Stimulated activated CD4-positive, alpha-beta T cell treated with anti-CD3 and anti-CD28 coated beads, TNF-alpha, amount 100 ng/mL, for 4 hours (primary cell): ENCODE measurements around the gene SMYD3.

ENCODE experiments used
- DNase-seq, 3 experiments: peaks; one replicate each; pipeline ENCODE4 v3.0.0-alpha.2; 2020; ENCODE audit warnings: low read depth in 3 of 3

The SMYD3 gene

DNA sequence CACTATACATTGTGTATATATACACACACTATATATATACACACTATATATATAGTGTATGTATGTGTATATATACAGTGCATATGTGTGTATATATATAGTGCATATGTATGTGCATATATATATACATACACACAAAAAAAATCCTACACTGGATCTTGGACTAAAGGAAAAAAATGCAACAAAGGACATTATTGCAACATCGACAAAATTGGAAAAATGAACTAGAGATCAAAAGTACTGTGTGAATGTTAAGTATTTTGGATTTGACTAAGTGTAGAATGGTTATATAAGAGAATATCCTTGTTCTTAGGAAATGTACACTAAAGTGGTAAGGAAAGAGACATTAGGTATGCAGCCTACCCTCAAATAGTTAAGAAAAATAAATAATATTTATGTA is 36.5 kb downstream of the SMYD3 start:
- DNase-seq = no peak

DNA sequence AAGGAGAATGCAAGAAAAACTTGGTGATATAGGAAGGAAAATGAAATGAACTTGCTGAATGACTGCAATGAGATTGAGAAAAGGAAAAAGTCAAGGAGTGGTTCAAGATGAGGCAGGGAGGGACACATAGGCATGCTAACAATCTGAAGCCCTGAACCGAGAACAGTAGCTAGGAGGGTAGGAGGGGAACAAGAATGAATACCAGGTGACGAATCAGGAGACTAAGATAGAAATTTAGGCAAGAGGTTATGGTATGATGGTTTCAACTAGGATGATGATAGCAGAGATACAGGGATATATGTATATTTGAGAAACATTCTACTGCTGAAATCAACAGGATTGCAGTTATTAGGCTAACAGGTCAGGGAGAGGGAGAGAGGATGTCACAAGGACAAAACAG is 44.1 kb downstream of the SMYD3 start:
- DNase-seq = no peak

DNA sequence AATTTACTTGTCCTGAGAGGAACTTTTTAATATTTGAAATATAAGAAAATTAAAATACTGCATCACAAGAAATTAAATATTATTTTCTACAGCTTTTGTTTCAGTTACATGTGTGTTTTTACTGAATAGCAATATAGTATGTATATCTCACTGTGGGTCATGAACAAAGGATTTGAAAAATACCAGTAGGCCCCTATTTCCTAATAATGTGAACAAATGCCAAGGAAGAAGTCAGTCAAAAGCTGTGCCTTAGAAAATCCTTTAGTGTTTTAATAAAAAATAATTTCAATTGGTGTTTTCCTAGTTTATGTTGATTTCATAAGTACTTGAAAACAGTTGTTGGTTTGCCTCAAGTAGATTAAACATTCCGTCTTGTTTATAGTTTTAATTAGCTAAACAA is 46.7 kb downstream of the SMYD3 start:
- DNase-seq = no peak

DNA sequence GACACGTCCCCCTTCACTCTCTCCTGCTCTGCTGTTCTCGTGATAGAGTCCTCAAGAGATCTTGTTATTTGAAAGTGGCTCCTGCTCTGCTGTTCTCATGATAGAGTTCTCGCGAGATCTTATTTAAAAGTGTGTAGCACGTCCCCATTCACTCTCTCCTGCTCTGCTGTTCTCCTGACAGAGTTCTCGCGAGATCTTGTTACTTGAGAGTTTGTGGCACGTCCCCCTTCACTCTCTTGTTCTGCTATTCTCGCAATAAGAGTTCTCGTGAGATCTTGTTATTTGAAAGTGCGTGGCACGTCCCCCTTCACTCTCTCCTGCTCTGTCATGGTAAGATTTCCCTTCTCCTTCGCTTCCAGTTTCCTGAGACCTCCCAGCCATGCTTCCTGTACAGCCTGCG is 47.9 kb downstream of the SMYD3 start:
- DNase-seq = no peak

DNA sequence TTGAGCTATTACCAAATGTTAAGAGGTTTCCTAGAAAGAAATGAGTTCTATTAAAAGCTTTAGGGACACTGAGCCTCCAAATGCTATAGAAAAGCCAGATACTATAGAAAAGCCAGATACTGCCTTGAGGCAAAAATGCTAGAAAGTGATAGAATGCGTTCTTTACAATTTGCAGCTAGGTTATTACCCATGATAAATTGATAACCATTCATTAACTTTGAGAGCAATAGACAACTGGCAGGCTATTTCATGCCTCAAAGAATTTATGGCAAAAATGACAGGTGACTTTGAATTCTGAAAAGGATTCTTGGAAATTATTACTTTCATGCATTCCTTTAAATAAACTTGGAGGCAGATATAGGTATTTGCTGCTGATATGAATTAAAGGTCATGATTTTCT is 51.6 kb downstream of the SMYD3 start:
- no peak for DNase-seq

DNA sequence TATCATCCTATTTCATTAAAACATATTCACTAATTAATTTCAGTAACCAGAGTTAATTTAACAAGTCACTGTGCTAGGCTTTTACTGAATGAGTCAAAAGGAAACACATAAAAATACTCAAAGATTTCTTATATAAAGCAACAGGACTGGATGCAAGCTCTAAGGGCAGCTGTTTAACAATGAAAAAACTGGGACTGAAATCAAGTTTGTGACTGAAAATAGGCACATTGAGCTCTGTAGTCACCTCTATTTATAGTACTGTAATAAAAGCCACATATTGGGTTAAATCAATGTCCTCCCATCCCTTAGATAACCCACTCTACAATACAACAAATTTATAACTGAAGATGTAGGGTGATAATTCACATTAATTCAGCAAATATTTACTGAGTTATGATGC is 52.4 kb downstream of the SMYD3 start:
- DNase-seq = no peak

DNA sequence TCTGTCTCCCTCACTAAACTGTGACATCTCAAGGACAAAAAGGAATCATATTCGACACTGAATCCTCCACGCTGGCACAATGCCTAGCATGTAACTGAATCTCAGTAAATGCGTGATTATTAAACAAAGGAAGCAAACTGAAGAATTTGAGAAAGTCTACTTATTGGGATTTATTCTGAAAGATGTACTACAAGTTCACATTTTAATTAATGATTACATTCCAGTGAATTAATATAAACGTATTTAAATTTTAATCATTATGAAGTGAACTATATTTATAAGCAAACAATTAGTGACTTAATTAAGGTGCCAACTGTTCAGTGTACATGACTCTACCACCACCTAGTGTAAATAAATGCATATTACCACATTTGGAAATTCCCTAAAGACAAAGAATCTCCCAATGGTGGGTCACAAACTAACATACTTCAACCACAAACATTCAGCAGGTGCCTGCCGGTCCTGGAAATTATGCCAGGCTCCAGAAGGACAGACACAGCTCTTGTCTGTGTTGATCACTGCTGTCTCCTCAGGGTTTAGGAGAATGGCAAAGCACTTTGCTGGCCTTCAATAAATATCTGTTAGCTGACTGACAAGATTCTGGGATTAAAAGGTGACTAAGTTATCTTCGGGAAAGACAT is 56.3 kb downstream of the SMYD3 start:
- DNase-seq = no peak

DNA sequence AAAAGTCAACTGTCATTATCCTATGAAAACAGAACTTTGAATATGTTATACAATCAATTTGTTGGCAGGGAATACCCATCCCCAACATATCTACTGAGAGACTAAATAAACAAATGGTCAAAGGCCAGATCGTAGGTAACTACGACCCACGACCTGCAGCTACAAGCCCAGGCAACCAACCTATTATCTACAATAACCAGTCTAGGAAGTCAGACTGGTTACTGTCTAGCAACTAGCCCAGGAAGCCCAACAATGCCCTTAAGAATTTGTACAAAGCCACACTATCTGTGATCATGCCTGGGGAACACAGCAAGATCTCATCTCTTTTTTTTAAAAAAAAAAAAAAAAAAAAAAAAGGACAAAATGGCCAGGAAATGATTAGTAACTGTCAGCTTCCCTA is 58.7 kb downstream of the SMYD3 start:
- no peak for DNase-seq

DNA sequence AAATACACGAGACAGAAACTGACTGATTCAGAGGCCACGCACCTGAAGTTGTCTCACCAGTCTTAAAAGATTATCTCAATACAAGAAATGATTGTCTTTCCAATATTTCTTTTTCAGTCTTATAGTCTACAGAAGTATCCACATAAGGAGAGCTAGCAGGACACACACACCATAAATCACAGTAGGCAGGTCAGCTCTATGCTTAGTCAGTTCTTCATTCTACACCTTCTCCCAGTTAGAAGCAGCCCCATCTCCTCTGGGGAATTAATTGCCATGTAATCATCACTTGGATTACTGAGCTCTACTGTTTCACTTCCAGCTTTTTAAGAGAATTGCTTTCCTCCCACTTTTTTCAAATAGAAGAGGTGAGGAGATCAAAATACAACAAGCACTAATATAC is 59.6 kb downstream of the SMYD3 start:
- DNase-seq = no peak

DNA sequence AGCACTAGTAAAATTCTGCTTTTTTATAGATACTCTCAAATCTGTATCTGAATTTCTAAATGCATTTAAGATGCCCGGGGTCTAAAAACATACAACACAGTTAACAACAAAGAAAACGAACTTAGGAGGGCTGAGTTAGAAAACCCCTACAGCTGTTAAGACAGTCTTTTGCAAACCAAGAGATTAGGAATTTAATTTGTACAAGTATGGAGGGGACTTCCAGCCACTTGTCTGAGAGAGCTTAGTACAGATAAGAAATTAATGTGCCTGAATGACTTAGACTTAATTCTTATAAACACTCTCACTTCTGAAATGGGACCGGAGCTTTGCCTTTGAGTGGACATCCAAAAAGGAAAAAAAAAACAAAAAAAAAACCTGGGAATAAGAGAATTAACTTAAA is 61.6 kb downstream of the SMYD3 start:
- no peak for DNase-seq

DNA sequence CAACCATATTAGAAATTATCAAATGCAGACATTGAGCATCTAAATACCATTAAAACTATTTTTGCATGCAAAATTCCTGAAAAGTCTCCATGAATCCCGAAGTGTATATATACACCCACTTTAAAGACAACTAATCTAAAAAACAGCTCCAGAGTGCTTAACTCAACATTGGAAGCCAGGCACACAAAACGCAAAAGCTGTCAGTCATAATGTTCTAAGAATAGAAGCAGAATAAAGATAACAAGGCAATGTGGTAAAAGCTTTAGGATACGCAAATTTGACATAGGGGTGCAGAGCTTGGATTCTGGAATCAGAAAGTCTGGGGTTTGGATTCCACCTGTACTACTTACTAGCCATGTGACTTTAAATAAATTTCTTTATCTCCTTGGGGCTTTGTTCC is 62.5 kb downstream of the SMYD3 start:
- no peak for DNase-seq

DNA sequence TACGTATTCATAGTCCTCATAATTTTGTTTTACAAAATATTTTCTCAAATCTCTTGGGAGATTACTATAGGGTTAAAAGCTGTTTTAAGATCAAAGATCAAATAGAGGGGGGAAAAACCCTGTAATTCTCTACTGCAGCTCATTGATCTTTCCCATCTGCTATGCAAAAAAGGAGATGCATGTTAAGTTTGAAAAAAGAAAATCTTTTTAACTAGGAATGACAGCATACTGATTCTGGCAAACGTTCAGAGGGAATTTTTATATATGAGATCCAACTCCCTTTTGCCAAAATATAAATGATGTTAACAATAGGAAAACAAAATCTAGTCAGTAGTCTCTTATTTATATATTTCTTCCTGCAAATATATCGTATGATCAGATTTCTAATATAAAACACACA is 69.1 kb downstream of the SMYD3 start:
- DNase-seq = no peak

DNA sequence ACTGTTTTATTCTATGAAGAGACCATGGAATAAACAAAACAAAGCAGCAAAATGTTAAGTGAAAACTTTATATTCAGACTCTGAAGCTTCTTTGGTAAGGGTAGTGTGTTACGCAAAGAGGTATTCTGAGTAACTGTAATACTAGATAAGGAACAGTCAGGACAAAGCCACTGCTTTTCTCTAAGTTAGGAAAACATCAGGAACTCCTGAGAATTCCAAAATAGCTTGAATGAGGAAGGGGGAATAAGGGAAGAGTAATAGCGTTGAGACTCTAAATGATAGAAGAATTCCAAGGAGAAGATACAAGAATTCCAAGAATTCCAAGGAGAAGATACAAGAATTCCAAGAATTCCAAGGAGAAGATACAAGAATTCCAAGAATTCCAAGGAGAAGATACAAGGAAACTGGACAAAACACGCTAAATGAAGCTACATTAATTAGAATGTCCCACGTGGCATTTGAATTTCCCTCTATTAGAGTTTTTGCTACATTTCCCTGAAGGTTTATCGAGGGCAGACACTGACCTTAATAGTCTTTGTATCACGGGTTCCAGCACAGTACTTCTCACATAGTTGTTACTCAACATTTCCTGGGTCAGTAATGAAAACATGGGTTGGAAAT is 71.5 kb downstream of the SMYD3 start:
- no peak for DNase-seq

DNA sequence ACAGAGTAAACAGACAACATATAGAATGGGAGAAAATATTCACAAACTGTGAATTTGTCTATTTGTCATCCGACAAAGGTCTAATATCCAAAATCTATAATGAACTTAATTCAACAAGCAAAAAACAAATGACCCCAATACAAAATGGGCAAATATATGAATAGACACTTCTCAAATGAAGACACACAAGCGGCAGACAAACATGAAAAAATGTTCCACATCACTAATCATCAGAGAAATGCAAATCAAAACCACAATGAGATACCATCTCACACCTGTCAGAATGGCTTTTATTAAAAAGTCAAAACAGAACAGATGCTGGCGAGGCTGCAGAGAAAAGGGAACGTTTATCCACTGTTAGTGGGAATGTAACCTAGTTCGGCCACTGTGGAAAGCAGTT is 72.7 kb downstream of the SMYD3 start:
- no peak for DNase-seq

DNA sequence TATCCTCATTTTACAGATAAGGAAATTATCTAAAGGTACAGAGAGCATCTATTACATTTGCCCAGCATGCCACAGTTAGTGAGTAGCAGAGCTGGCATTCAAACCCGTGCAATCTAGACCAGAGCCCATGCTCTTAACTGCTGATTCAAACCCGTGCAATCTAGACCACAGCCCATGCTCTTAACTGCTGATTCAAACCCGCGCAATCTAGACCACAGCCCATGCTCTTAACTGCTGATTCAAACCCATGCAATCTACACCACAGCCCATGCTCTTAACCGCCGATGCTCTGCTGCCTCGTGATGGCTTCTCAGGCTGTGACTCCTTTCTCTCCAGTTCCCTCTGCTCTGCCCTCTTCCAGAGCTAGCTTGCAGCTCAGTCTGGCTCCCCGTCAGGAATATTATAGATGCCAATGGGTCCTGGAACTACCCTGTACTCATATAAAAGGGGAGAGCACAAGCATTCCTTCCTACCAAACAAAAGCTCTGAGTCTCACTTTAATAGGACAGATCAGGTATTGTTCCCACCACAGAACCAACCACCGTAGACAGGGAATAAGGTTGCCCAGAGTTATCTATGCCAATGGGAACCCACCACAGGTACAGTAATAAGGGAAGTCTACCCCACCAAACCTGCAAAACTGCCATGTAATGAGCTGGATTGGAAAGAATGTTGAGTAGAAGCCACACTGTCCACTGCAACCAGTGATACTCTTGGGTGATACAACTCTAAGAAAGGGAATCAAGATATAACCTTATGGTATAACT is 78.4 kb downstream of the SMYD3 start:
- no peak for DNase-seq

DNA sequence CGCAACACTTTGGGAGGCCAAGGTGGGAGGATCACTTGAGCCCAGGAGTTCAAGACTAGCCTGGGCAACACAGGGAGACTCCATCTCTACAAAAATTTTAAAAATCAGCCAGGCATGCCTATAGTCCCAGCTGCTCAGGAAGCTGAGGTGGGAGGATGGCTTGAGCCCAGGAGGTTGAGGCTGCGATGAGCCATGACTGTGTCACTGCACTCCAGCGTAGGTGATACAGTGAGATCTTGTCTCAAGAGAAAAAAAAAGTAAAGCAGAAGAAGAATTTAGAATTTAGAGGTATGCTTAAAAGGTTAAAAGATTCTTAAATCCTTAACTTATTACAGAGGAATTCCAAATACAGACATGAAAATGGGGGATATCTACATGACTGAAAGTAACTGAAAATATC is 79.5 kb downstream of the SMYD3 start:
- DNase-seq = no peak

DNA sequence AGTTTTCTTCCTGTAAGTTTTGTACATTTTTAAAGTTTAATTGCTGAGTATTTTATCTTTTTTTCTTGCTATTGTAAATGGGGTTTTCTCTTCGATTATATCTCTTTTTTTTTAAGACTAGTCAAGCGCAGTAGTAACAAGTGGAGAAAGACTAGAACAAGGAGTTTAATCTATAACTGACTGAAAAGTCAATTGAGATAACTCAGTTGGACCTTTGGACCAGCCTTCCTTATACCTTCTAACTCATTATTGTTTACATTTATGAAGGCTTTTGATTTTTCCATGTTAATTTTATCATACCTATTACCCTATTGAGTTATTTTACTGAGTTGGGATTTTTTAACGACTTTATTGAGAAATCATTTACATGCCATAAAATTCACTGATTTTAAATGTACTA is 81.2 kb downstream of the SMYD3 start:
- DNase-seq = no peak

DNA sequence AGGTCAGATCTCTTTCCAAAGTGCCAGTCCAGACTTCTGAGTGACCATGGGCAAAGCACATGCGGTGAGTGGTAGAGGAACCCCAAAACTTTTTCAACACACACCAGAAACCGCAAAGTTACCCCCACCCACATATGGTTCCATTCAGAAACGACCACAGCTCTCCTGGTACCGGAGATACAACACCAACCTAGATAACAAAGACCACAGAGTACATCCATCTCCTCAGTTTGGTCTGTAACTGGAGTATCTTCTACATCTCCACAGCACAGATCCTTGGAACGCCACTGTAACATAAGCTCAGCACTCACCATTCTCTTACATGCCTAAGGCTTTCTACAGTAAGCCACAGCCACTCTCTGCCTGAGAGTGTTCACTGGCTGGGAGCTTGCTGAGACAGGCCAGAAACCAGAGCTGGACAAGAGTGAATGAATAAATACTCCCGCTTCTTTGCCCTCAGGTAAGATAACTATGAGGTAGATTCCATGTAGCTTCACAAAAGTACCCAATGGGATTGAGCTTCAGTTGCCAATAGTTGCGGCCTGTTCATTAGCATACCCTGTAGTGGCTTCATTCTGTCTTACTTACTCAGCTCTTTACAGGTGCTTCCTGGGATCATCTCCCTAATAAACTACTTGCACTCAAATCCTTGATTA is 81.8 kb downstream of the SMYD3 start:
- no peak for DNase-seq

DNA sequence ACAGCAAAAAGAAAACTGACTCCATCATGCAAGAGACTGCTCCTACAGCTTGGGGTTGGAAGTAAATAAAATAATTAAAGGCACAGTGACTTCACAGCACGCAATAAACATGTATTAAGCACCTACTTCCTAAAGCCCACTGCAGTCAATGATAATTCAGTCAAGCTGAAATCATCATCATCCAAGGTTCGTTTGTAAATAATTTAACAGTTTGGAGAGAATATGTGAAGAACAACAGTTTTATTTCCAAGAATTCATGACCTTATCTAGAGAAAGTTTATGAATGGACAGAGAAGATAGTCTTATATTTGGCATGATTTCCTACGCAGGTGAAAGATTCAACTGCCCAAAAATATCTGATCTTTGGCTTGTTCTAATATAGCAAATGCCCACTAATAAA is 86.8 kb downstream of the SMYD3 start:
- DNase-seq = no peak

DNA sequence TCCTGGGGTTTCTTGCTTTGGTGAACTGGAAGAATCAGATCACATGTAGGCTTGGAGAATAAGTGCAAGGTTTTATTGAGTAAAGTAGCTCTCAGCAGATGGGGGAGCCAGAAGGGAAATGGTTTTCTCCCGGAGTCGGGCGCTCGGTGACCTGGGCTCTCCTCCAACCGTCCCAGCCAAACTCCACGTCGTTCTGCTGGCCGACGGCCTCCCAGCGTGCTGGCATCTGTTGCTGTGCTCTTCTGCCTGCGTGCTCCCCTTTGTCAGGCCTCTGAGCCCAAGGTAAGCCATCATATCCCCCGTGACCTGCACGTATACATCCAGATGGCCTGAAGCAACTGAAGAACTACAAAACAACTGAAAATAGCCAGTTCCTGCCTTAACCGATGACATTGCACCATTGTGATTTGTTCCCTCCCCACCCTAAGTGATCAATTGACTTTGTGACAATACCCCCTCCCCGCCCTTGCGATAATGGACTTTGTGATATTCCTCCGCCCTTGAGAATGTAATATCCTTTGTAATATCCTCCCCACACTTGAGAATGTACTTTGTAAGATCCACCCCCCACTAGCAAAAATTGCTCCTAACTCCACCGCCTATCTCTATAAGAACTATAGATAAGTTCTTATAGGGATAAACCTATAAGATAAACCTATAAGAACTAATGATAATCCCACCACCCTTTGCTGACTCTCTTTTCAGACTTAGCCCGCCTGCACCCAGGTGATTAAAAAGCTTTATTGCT is 88.3 kb downstream of the SMYD3 start:
- DNase-seq = no peak

DNA sequence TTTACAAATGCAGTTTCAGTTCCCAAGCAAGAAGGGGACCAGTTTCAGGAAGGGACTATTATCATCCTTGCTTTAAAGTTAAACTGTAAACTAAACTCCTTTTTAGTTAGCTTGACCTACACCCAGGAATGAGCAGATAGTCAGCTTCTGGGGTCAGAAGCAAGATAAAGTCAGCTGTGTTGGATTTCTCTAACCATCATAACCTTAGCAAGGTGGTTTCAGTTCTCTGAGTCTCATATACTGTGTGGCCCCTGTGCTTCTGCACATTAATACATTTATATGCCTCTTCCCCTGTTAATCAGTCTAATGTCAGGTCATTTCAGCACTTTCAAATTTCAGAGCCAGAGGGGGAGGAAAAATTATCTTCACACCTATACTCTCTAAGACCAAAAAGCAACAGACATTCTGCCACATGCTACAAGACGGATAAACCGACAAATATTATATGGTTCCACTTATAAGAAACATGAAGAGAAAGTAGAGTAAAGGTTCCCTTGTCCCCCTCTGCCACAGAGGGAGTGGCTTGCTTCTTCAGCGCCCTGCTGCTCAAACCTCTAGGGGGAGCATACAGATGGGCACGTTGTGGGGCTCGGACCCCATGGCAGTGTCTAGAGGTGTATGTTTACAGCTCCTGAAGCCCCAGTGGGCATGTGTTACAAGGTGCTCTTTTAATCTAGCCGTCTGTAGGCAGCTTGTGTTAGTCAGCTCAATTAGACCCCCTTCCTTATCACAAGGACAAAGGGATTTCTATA is 89.1 kb downstream of the SMYD3 start:
- no peak for DNase-seq
